ENCODE results near the gene GRIK4. TPM values are rescaled to one million over a fixed set of nuclear protein-coding genes. Genes with fewer than 3 reads are reported as not detected.

The GRIK4 gene
- total RNA-seq, 2 experiments from 2014 or later, result not detected

GRCh38 chr11:120698918-120699317 lies 187.4 kb downstream of the GRIK4 start:
- H3K9me3 Mint-ChIP-seq, result no peaks in the 10 kb centered on the region
- H3K27me3 Mint-ChIP-seq, result peaks cover 3% of the 10 kb centered on the region
- DNase-seq (no peak), ATAC-seq (no peak)
- no peak overlapping the region for H3K27ac Mint-ChIP-seq
- no peaks in the 10 kb centered on the region for H3K36me3 Mint-ChIP-seq (ENCODE audit: low read depth)
- no peaks in the 10 kb centered on the region for H3K4me1 Mint-ChIP-seq (ENCODE audit: low read depth)
- TF ChIP-seq, protein P1, sequence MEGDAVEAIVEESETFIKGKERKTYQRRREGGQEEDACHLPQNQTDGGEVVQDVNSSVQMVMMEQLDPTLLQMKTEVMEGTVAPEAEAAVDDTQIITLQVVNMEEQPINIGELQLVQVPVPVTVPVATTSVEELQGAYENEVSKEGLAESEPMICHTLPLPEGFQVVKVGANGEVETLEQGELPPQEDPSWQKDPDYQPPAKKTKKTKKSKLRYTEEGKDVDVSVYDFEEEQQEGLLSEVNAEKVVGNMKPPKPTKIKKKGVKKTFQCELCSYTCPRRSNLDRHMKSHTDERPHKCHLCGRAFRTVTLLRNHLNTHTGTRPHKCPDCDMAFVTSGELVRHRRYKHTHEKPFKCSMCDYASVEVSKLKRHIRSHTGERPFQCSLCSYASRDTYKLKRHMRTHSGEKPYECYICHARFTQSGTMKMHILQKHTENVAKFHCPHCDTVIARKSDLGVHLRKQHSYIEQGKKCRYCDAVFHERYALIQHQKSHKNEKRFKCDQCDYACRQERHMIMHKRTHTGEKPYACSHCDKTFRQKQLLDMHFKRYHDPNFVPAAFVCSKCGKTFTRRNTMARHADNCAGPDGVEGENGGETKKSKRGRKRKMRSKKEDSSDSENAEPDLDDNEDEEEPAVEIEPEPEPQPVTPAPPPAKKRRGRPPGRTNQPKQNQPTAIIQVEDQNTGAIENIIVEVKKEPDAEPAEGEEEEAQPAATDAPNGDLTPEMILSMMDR (IDR thresholded peaks at IDR 0.05), result no peak
- CTCF ChIA-PET, result no interaction called here
- intact Hi-C loops (cut with micrococcal nuclease), result no loop called here
- POLR2A ChIA-PET, result no interaction called here
- no peak overlapping the region for H3K4me3 Mint-ChIP-seq

DNA sequence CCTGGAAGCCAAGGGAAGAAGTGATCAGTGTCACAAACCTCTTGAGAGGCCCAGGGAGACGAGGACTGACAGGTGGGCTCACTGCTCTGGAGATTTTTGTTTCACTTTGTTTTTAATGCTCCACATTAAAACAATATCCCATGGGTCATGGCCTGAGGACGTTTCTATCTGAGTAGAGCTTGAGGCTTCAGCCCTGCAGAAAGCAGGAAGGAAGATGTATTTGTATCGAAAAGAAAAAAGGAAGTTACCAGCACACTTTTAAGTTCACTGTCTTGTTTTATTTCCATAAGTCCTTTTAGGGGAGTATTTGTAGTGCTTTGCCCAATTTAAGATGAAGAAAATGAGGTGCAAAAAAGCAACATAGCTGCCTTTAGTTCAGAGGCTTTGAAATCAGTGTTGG lies 191.1 kb downstream of the GRIK4 start:
- ChIA-PET POLR2A (no interaction called here), CTCF (interaction anchor here (1.2 kb wide), 1 partner anchor 17 kb away, joined by 3 read pairs; no protein-coding TSS in a partner anchor)
- H3K4me3 Mint-ChIP-seq, result no peak overlapping the region
- H3K36me3 Mint-ChIP-seq (ENCODE audit: low read depth), result no peaks in the 10 kb centered on the region
- DNase-seq (no peak), ATAC-seq (no peak)
- peaks cover 5% of the 10 kb centered on the region for H3K27me3 Mint-ChIP-seq
- peaks cover 4% of the 10 kb centered on the region for H3K9me3 Mint-ChIP-seq
- intact Hi-C loops (cut with micrococcal nuclease), result no loop called here
- no peaks in the 10 kb centered on the region for H3K4me1 Mint-ChIP-seq (ENCODE audit: low read depth)
- H3K27ac Mint-ChIP-seq, result no peak overlapping the region
- TF ChIP-seq, protein P1 (IDR thresholded peaks at IDR 0.05), result no peak

- Mint-ChIP-seq H3K9me3 (peaks cover 8% of the 10 kb centered on the region), H3K27ac (no peak overlapping the region), H3K4me3 (no peak overlapping the region), H3K36me3 (ENCODE audit: low read depth) (no peaks in the 10 kb centered on the region), H3K27me3 (peaks cover 5% of the 10 kb centered on the region), H3K4me1 (ENCODE audit: low read depth) (no peaks in the 10 kb centered on the region)
- ChIA-PET POLR2A (interaction anchor here (0.7 kb wide), 1 partner anchor 1632 kb away, joined by 5 read pairs; no protein-coding TSS in a partner anchor), CTCF (interaction anchor here (1.6 kb wide), 1 partner anchor 19 kb away, joined by 3 read pairs; no protein-coding TSS in a partner anchor)
- TF ChIP-seq, protein P1 (IDR thresholded peaks at IDR 0.05), result no peak
- DNase-seq (no peak), ATAC-seq (no peak)
- intact Hi-C loops (cut with micrococcal nuclease), result no loop called here
Measured at GRCh38 chr11:120703358-120704152, 192.0 kb downstream of the GRIK4 start.

- Mint-ChIP-seq H3K36me3 (ENCODE audit: low read depth) (no peaks in the 10 kb centered on the region), H3K27ac (no peak overlapping the region), H3K4me3 (no peak overlapping the region), H3K27me3 (peaks cover 6% of the 10 kb centered on the region), H3K9me3 (peaks cover 8% of the 10 kb centered on the region), H3K4me1 (ENCODE audit: low read depth) (no peaks in the 10 kb centered on the region)
- DNase-seq, result no peak
- CTCF ChIA-PET, result interaction anchor here (1.6 kb wide), 1 partner anchor 19 kb away, joined by 3 read pairs; no protein-coding TSS in a partner anchor
- TF ChIP-seq, protein P1 (IDR thresholded peaks at IDR 0.05), result no peak
- no peak for ATAC-seq
- intact Hi-C loops (cut with micrococcal nuclease), result no loop called here
- POLR2A ChIA-PET, result interaction anchor here (0.7 kb wide), 1 partner anchor 1631 kb away, joined by 5 read pairs; no protein-coding TSS in a partner anchor
Measured at GRCh38 chr11:120704256-120704750, 192.8 kb downstream of the GRIK4 start.

- Mint-ChIP-seq H3K4me3 (no peak overlapping the region), H3K4me1 (ENCODE audit: low read depth) (no peaks in the 10 kb centered on the region), H3K9me3 (peaks cover 8% of the 10 kb centered on the region), H3K27me3 (peaks cover 6% of the 10 kb centered on the region), H3K27ac (no peak overlapping the region), H3K36me3 (ENCODE audit: low read depth) (no peaks in the 10 kb centered on the region)
- intact Hi-C loops (cut with micrococcal nuclease), result no loop called here
- ChIA-PET POLR2A (no interaction called here), CTCF (interaction anchor here (1.6 kb wide), 1 partner anchor 9 kb away, joined by 4 read pairs; no protein-coding TSS in a partner anchor)
- TF ChIP-seq, protein P1 (IDR thresholded peaks at IDR 0.05), result no peak
- DNase-seq, result no peak
- ATAC-seq, result no peak
Measured at GRCh38 chr11:120706257-120706656, 194.7 kb downstream of the GRIK4 start.
